ENCODE measurements around the gene ETV7.
"Not testable (repeated sequence)": the region's sequence is repeated elsewhere in the genome, so short reads cannot be mapped to it uniquely, and the experiment has no call there.

ETV7 gene

GRCh38 chr6:36382976-36383375 lies 4.5 kb downstream of the ETV7 start:
- DNase-seq: no peak

- no peak for DNase-seq
These were observed 5.7 kb downstream of the ETV7 start for GRCh38 chr6:36381502-36382389.

GRCh38 chr6:36380166-36380565 lies 7.3 kb downstream of the ETV7 start:
- no peak for DNase-seq

GRCh38 chr6:36378936-36379335 lies 8.5 kb downstream of the ETV7 start:
- DNase-seq: no peak

GRCh38 chr6:36378243-36378920 lies 9.1 kb downstream of the ETV7 start:
- no peak for DNase-seq

GRCh38 chr6:36377594-36377993 lies 9.9 kb downstream of the ETV7 start:
- DNase-seq: no peak

- DNase-seq: no peak
These were observed 10.7 kb downstream of the ETV7 start for GRCh38 chr6:36376742-36377141.

- DNase-seq: no peak
These were observed 11.3 kb downstream of the ETV7 start for GRCh38 chr6:36376183-36376582.

GRCh38 chr6:36375644-36376155 lies 11.8 kb downstream of the ETV7 start:
- no peak for DNase-seq

GRCh38 chr6:36374972-36375371 lies 12.5 kb downstream of the ETV7 start:
- no peak for DNase-seq

GRCh38 chr6:36374194-36374593 lies 13.3 kb downstream of the ETV7 start:
- no peak for DNase-seq

- no peak for DNase-seq
These were observed 14.0 kb downstream of the ETV7 start for GRCh38 chr6:36373368-36374019.

GRCh38 chr6:36372088-36372487 lies 15.4 kb downstream of the ETV7 start:
- DNase-seq: no peak

GRCh38 chr6:36371211-36371610 lies 16.3 kb downstream of the ETV7 start:
- DNase-seq: no peak

- no peak for DNase-seq
These were observed 16.8 kb downstream of the ETV7 start for GRCh38 chr6:36370638-36371037.

GRCh38 chr6:36368921-36369865 lies 18.3 kb downstream of the ETV7 start:
- DNase-seq: no peak

GRCh38 chr6:36368421-36368820 lies 19.0 kb downstream of the ETV7 start:
- DNase-seq: no peak

GRCh38 chr6:36367743-36368142 lies 19.7 kb downstream of the ETV7 start:
- no peak for DNase-seq

GRCh38 chr6:36364669-36365479 lies 22.6 kb downstream of the ETV7 start:
- no peak for DNase-seq

- not testable (repeated sequence) for DNase-seq
These were observed 23.3 kb downstream of the ETV7 start for GRCh38 chr6:36364061-36364635.

GRCh38 chr6:36363371-36363752 lies 24.1 kb downstream of the ETV7 start:
- not testable (repeated sequence) for DNase-seq
